RWPE2 (cell line): ENCODE results near the gene EML4.

Experiments used
- ATAC-seq: fragments of 200-7000 bp; cut with Tn5 transposase; 3 replicates; pipeline ENCODE4 v1.9.1; 2021; ENCODE audit warnings: low read depth
- DNase-seq: peaks from one replicate; pipeline ENCODE4 v3.0.0-alpha.2; 2020; ENCODE audit warnings: low spot score
- H3K27ac ChIP-seq: fragments of 450-650 bp; 2 replicates; pipeline ENCODE4 v1.5.1; 2017; ENCODE audit warnings: mild to moderate bottlenecking; ENCODE audit not compliant: poor library complexity, severe bottlenecking
- H3K27me3 ChIP-seq: fragments of 250-450 bp; sonication (Bioruptor Pico); 2 replicates; pipeline ENCODE4 v1.5.1; 2021; ENCODE audit warnings: mild to moderate bottlenecking, moderate library complexity; ENCODE audit not compliant: insufficient read depth, poor library complexity, severe bottlenecking
- H3K36me3 ChIP-seq: fragments of 250-450 bp; sonication (Bioruptor Pico); 2 replicates; pipeline ENCODE4 v1.5.1; 2020; ENCODE audit warnings: low read depth, mild to moderate bottlenecking, moderate library complexity
- H3K4me1 ChIP-seq: fragments of 250-450 bp; sonication (Bioruptor Pico); 2 replicates; pipeline ENCODE4 v1.5.1; 2021; ENCODE audit warnings: mild to moderate bottlenecking, moderate library complexity; ENCODE audit not compliant: insufficient read depth, poor library complexity, severe bottlenecking
- H3K4me3 ChIP-seq: fragments of 250-450 bp; sonication (Bioruptor Pico); 2 replicates; pipeline ENCODE4 v1.5.1; 2021; ENCODE audit warnings: mild to moderate bottlenecking, moderate library complexity; ENCODE audit not compliant: severe bottlenecking
- H3K9me3 ChIP-seq: fragments of 250-450 bp; sonication (Bioruptor Pico); 2 replicates; pipeline ENCODE4 v1.5.1; 2021; ENCODE audit warnings: mild to moderate bottlenecking, moderate library complexity; ENCODE audit not compliant: severe bottlenecking
- CTCF ChIP-seq: fragments of 450-650 bp; IDR thresholded peaks from one replicate; pipeline ENCODE4 v1.5.1; 2017; ENCODE audit warnings: mild to moderate bottlenecking, moderate library complexity; ENCODE audit not compliant: poor library complexity, severe bottlenecking

The EML4 gene

DNA sequence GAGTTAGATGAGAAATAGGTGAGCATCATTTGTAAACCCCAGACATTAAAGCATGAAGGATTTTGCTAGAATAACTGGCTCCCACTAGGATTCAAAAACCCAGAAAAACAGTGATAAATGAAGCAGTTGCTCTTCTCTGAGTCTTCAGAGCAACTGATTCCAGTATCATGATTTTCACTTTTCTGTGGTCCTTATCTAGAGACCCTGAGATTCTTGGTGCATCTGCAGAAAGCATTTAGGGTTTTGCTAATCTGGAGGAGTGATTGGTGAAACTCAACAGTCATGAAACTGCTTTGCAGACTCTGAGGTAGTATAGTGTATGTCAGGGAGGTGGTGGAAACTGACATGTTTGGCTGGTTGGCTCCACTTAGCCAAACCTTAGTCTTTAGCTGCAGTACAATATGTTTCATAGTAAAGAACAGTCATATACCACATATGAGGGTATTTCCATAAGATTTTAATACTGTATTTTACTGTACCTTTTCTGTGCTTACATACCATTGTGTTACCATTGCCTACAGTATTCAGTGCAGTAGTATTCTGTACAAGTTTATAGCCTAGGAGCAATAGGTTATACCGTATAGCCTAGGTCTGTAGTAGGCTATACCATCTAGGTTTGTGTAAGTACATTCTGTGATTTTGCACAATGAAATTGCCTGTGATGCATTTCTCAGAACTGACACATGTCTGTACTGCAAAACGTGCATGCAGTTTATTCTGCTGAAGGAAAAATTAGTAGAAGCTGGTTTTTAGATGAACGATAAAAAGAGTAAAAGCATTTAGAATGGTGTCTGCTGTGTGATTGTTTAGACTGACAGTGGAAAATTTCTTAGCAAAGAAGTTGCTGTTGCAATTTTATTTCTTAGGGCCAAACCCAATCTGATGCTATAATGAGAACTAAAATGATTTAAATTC is 23.8 kb downstream of the EML4 start:
- Histone ChIP-seq H3K27ac (no peak overlapping the region), H3K9me3 (no peaks in the 10 kb centered on the region), H3K36me3 (no peaks in the 10 kb centered on the region), H3K27me3 (no peaks in the 10 kb centered on the region), H3K4me3 (no peak overlapping the region), H3K4me1 (peaks cover 11% of the 10 kb centered on the region)
- TF ChIP-seq CTCF: no peak
- no peak for ATAC-seq
- DNase-seq: no peak

DNA sequence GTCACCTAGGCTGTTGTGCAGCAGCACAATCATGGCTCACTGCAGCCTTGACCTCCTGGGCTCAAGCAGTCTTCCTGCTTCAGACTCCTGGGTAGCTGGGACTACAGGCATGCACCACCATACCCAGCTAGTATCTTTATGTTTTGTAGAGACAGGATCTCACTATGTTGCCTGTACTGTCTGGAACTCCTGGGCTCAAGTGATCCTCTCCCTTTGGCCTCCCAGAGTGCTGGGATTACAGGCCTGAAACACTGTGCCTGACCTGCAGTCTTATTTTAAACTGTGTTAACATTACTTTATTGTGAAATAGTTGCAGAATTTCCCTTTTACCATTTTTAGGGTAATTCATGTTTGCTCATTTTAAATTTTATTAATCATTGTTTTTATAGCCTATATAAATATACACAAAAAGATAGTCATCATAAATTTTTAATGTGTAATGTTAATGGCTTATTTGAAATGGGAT is 24.6 kb downstream of the EML4 start:
- DNase-seq (no peak), ATAC-seq (0 out of 3 replicates have a peak, but pooled peaks have one; percentile 27)
- no peak for TF ChIP-seq CTCF

DNA sequence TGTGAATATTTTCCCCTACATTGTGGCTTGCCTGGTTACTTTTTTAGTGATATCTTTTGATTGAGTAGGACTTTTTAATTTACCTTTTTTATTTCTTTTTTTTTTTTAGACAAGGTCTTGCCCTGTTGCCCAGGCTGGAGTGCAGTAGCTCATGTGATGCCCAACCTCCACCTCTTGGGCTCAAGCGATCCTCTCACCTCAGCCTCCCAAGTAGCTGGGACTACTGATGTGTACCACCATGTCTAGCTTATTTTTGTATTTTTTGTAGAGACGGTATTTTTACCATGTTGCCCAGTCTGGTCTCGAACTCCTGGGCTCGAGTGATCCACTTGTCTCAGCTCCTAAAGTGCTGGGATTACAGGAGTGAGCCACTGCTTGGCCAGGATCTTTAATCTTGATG is 25.3 kb downstream of the EML4 start:
- TF ChIP-seq CTCF: no peak
- Histone ChIP-seq H3K4me3 (no peak overlapping the region), H3K27ac (no peak overlapping the region), H3K36me3 (no peaks in the 10 kb centered on the region), H3K4me1 (peaks cover 11% of the 10 kb centered on the region), H3K27me3 (no peaks in the 10 kb centered on the region), H3K9me3 (no peaks in the 10 kb centered on the region)
- DNase-seq (no peak), ATAC-seq (no peak)

More for the DNA sequence above, 24.6 kb downstream of the EML4 start:
- Histone ChIP-seq H3K9me3 (no peaks in the 10 kb centered on the region), H3K4me3 (no peak overlapping the region), H3K27ac (no peak overlapping the region), H3K36me3 (no peaks in the 10 kb centered on the region), H3K4me1 (peaks cover 11% of the 10 kb centered on the region), H3K27me3 (no peaks in the 10 kb centered on the region)

GRCh38 chr2:42195559-42195958 is 26.4 kb downstream of the EML4 start:
- no peaks in the 10 kb centered on the region for H3K27me3 ChIP-seq
- H3K27ac ChIP-seq: no peak overlapping the region
- H3K36me3 ChIP-seq: no peaks in the 10 kb centered on the region
- H3K4me3 ChIP-seq: no peak overlapping the region
- no peak for TF ChIP-seq CTCF
- ATAC-seq (peak; percentile 54; the same call in 1 of the 3 replicates), DNase-seq (no peak)
- no peaks in the 10 kb centered on the region for H3K9me3 ChIP-seq
- H3K4me1 ChIP-seq: peaks cover 11% of the 10 kb centered on the region

GRCh38 chr2:42196070-42196402 is 26.9 kb downstream of the EML4 start:
- no peak overlapping the region for H3K4me3 ChIP-seq
- no peaks in the 10 kb centered on the region for H3K36me3 ChIP-seq
- TF ChIP-seq CTCF: no peak
- ATAC-seq: no peak
- H3K27me3 ChIP-seq: no peaks in the 10 kb centered on the region
- peaks cover 11% of the 10 kb centered on the region for H3K4me1 ChIP-seq
- H3K9me3 ChIP-seq: no peaks in the 10 kb centered on the region
- DNase-seq: no peak
- H3K27ac ChIP-seq: no peak overlapping the region
